ENCODE measurements around the gene POLR3G.

POLR3G gene

DNA sequence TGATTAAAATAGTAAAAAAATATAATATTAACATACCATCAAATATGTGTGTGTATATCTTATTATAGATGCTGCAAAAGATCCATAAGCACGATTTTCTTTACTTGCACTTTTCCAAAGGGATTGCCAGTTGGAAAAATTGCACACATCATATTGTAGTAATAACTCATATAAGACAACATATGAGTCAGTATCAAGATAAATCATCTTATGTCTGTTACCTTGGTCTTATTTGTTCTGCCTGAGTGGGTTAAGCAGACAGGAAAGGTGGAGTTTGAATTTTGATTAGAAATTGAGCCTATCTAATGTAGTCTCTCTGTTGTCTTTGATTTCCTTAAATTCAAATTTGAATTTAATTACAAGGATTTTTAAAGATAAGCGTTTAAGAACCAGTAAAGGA lies 30.1 kb downstream of the POLR3G start:
- DNase-seq: no peak

DNA sequence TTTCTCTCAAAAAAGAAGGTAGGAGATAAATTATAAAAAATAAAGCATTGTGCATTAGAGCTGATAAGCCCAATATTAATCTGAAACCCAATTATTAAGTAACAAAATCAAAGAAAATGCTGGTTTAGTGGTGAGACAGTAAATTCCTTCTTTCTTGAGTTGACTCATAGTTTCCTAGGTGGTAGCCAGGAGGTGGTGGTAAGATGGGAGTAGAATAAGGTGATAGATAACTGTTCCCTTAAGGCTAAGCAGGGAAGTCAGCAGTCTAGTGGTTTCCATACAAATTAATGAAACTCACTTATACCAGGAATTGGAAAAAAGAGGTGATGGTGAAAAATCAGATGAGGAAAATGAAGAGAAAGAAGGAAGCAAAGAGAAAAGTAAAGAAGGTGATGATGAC lies 31.6 kb downstream of the POLR3G start:
- DNase-seq: no peak

DNA sequence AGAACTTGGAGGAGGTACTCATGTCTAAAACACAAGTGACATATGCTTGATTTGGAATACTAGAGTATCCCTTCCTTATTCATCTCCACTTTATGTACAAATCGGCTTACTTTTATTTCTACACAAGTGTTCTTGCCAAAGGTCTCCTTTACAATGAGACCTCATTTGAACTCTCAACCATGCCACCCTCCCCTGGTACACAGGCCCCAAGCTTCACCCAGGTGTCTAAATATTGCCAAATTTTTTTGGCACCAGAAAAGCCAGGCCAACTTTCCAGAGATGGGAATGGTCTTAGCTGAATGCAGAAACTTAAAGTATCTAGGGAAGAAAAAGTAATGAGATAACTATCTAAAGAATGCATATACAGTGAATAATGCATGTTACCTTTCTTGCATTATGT lies 35.8 kb downstream of the POLR3G start:
- DNase-seq: no peak

DNA sequence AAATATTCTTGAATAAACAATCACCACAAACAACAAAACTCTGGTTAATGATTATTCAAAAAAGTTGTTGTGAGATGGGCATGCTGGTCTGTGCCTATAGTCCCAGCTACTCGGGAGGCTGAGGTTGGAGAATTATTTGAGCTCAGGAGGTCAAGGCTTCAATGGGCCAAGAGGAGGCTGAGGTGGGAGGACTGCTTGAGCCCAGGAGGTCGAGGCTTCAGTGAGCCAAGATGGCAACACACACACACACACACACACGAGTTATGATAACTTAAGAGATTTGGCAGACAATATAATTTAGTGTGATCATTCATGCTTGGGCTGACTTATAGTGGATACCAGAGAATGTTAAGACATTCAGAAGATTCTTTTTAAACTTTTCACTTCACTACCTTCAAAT lies 39.9 kb downstream of the POLR3G start:
- DNase-seq: no peak

DNA sequence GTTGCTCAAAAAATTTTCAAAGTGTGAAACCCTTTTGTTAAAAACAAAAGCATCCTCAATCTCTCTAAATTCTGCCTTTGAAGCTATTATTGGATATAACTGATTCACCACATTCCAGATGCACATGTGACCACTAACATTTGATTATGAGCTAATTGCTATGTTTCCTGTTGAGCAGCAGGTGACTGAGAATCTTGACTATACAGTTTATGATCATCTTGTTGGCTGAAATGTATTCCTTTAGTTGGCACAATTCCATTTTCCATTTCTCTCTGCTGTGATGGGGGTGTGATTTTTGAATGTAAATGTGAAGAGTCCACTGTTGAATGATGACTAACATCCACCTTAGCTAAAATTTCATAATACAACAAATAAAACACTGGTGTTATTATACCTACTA lies 44.0 kb downstream of the POLR3G start:
- DNase-seq: no peak

DNA sequence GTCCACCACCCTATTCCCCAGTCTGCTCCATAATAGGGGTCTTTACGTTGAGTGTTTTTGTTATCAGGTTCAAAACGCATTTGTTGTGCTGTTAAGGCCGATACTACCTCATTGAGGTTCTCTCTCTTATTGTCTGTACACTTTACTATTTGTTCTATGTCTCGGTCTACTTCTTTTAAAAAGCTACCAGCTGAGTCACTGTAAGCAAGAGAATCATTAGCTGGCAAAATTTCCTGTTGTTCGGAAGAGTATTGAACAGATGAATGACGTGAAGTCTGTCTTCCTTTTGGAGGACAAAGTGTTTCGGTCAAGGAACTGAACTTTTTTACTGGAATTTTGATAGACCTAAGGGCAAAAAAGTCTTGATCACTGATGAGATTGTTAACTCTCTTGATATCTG lies 44.4 kb downstream of the POLR3G start:
- DNase-seq: no peak

DNA sequence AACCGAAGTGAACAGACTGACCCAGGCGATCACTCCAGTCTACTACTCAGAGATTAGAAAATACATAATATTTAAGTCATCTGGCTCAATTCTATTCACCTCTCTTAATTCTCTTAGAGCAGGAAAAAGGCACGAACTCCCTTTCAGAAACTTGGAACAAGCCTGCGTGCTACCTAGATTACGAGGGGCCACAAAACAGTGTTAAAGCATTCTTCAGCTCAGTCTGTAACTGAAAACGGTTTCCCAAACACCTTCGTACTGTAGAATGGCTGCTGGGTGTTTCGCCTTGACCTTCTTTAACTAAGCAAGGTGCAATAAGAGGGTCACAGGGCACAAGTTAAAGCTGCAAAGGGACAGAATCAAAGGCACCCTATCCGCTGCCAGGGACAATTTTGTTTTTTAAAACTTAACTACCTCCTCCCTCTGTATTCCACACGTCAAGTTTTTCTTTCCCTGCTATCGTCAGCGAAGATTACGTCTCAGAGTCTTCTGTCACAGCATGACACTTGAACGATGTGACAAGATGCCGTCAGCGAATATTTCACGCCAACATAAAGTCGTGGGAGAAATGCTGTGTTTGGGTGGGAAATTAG lies 54.0 kb downstream of the POLR3G start:
- peak; percentile 8 for DNase-seq

DNA sequence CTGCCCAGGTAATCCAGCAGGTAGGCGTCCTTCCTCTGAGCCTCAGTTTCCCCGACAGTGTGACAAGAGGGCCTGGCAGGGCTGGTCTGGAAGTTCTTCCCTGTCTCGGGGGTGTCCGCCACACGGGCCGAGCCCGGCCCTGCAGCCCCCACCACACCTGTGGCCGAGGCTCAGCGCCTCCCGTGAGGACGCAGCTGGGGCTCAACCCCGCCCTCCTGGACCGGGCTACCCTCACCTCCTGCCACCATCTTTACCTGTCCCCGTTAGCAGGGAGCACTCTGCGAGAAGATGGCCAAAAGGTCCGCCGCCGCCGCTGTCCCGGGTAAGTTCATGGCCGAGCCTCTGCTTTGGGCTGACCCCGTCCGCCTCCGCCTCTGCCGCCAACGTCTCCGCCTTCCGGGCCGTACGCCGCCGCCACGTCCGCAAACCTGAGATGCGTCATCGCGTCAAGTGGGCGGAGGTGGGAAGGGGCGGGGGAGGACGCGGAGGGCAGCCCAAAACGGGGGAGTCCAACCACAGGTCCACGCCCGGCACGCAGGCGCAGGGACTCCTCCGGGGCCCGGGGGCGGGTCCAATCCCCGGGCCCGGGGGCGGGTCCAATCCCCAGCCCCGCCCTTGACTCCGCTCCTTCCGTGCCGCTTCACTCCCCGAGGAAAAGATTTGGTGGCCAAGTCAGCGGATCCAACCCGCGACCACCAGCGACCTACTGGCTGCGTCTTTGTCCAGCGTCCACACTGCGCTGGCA lies 54.7 kb downstream of the POLR3G start, which contains the start of gene LYSMD3:
LYSMD3 (minus strand) TSS at position 391 of the 745 bp plus-strand sequence. CDS start 4,295 bp downstream, outside the sequence.
- peak; percentile 60 for DNase-seq

DNA sequence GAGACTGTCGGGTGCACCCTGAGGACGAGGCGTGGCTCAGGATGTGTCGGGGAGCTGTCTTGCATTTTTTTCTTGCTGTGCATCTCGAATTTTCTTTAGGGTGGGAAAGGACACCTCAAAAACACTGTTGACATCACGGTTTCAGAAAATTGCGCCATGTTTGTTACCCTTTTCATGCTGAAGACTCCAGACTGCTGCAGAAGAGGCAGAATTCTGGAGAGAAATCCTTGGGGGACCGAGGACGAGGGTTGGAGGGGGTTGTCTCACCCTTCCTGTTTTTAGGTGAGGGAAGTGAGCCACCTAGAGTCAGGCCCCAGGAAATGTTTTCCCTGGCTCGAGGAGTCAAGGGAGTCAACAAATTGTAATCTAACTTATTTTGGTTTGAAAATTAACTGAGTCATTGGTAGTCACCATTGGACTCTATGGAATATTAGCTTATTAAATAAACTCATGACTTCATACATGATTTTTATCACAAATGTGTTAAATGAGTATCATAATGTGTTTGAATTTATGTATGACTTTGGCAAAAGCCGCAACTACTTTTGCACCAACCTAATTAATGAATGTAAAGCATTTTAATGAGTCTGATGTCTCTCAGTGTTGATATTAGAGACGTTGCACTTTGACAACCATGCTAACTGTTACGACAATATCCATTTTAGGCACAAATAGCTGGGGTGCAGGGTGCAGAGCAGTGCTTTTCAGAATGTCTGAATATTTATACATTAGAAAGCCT lies 55.4 kb downstream of the POLR3G start:
- DNase-seq: peak; percentile 42

DNA sequence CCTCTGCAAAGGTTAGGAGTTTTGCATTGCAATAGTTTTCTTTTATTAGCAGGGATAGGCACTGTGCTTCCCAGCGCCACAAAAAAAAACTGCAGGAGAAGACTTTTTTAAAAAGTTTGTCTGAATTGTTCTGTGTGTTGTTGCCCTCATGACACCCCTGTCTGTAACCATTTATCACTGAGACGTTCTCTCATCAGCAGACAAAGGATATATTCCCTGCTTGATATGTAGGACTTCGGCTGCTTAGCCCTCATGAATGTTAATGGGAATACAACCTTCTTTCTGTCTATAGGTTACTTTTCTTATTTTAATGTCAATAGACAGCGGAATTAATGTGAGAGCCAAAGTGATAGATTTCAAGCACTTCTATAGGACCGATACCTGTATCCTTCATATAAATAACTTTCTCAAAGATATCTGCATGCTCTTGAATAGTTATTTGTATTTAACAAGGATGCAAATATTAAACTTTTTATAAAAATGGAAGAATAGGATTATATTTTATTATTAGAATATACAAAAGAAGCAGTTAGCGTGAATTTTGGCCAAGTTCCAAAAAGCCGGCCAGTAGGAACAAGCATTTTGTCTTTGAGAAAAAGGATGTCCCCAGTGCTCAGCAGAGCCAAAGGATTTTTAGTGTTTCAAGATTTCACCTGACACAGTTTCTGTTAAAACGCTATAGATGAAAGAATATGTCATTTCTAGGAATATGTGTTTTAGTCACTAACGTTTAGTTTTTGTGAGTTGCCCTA lies 56.2 kb downstream of the POLR3G start:
- DNase-seq: no peak

DNA sequence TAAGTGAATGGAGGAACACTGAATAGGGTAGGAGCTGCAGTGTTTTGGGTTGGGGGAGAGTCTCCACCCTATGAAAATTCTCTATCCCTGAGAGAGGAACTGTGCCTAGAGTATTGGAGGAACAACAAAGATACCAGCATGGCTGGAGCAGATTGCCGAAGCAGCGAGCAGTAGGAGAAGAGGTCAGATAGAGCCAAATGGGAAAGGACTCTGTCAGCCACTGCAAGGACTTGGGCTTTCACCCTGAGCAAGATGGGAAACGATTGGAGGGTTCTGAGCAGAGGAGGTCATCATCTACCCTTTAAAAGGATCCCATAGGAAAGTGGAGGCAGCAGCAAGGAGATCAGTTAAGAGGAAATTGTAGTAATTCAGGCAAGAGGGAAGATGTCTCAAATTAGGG lies 59.1 kb downstream of the POLR3G start:
- no peak for DNase-seq

DNA sequence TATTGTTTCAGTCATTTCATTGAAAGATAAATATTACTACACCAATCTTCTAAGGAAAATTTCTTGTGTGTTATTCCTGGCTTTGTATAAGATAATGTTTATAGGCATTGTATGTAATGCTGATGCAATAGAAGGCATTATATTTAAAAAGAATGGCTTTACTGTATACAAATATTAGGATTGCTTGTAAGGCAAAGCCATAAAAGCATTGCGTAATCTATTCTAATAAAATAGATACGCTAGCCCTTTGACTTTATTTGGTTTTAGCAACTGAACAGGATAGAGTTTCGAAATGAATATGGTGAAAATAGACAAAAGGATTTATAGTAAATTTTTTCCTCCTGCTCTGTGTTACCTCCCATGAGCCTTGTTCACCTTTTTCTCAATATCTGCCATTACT lies 60.3 kb downstream of the POLR3G start:
- DNase-seq: no peak

DNA sequence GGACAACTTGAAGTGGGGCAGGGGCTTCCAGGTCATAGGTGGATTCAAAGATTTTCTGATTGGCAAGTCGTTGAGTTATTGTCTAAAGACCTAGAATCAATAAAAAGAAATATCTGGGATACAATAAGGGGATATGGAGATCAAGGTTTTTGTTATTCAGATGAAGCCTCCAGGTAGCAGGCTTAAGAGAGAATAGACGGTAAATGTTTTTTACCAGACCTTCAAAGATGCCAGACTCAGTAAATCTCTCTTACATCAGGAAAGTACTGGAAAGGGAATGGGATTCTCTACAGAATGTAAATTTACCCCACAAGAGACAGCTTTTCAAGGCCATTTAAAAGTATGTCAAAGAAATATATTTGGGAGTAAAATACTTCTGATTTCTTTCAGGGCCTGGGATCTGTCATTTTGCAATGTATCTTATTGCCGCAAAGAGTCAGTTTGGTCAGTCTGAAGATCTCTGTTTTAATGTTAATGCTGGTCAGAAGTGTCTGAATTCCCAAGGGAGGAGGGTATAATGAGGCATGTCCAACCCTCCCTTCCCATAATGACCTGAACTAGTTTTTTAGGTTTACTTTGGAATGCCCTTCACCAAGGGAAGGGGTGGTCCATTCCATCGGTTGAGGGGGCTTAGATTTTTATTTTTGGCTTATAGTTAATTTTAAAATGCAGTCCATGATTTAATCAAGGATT lies 68.3 kb downstream of the POLR3G start:
- DNase-seq: no peak

DNA sequence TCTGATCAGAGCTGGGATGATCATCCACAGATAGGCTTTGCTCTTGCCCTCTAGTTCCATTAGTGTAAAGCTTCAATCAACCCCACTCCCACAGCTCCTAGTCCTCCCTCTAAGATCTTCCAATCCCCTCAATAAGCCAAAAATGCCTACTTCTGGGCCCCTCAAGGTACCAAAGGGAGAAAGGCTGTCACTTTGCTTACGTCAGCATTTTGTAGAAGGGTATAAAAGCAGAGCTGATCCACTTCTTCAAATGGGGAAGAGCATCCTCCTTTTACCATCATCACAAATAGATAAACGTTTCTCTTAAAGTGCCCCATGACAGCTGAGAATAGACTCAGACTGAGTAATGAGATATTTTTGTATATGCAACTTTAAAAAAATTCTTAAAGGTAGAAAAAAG lies 70.8 kb downstream of the POLR3G start:
- no peak for DNase-seq

DNA sequence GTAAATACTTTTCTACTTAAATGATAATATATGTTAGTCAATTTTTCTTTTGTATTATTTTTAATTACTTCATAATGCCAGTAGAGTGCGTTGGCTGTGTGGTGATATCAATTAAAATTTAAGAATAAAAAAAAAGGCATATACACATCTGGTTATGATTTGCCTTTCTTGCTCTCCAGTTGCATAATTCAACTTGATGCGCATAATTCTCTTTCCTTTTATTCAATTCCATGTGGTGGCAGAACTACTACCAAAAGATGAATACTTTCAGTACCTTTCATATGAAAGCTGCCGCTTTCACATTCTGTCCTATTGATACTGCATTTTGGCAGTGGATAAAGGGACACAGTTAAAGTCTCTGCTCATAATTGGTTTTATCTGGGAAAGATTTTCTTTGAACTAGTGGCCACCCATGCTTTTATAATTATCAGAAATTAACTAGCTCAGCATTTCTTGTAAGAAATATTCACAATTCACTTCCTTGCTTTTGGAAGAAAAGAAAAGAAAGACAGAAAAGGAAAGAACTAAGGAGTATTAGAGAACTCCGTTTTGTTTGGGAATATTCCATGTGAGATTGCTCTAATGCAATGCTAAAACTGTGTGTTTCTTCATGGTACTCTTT lies 71.7 kb downstream of the POLR3G start:
- no peak for DNase-seq

DNA sequence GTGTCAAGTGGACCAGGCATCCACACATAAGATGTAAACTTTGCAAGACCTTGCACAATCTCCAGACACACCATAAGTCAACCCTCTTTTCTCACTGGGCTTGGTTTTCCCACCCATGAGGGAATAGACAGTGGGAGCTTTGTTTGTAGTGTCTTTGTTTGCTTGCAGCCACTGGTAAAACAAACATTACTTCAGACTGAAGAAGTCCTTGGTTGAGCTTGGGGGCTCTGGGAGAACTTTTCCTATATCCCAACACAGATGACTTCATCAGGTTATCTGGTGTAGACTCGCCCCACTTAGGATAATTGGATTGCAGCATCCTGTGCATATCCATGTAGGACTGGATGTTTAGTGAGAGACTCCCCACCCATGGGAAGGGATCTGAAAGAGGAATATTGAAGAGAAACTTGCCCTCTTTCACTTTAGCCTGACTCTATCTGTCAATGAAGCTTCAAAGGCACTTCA lies 72.4 kb downstream of the POLR3G start:
- DNase-seq: peak; percentile 9

DNA sequence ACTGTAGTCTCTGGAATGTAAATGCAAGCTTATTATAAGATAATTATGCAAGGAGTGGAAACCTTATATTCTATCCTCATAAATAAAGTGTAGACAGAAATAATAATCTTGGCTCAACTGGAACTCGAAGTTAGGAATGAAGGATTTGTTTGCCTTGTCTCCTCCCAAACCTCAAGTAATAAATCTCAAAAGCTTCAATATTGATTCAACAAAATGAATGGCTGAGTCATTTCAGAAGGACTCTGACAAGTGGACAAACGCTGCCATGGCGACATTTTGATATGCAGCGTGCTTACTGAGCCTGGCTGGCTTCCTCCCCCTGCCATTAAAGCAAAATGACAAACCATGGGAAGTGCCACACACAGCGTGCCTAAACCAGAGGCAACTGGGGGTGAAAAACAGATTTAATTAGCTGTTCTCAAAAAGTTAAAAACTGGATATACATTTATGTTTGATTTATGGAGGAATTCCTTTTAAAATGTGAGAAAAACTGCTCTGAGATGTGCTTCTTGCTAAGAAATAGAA lies 73.5 kb downstream of the POLR3G start:
- peak; percentile 58 for DNase-seq

DNA sequence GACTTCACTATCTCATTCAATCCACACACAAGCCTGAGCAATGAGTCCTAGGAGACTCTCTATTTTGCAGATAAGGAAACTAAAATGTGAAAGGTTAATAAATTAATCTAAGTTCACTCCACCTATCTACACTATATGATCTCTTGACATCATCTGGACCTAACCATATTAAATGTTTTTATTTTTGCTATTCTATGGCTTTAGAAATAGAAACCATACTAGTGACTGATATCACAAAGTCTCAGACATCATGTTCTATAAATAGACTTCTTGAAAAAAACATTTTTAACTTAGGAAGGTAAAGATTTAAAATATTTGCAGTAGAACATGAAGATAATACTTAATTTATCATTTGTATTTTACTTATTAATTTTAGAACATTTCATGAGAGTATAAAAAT lies 74.6 kb downstream of the POLR3G start:
- no peak for DNase-seq

DNA sequence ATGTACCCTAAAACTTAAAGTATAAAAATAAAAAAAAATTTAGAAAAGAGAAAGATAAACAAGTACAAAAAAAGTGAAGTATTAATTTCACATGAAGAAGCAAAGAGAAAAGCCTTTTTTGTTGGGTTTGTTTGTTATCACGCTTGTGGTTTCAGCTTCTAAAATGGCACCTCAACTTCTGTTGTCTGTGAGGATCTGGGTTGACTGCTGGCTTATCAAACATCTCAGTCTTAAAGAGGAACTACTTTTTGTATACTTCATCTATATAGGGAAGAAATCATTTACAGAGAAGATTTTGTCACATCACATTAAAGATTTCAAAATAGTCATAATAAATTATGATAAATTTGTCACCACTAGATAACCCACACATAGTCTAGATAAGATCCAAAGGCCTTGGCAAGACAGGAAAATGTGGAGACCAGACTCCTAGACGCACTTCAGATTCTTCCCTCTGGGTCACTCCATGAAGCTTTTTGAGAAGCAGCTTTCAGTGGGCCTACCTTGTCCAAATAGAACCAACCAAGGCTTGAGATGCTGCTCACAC lies 75.1 kb downstream of the POLR3G start:
- DNase-seq: no peak

DNA sequence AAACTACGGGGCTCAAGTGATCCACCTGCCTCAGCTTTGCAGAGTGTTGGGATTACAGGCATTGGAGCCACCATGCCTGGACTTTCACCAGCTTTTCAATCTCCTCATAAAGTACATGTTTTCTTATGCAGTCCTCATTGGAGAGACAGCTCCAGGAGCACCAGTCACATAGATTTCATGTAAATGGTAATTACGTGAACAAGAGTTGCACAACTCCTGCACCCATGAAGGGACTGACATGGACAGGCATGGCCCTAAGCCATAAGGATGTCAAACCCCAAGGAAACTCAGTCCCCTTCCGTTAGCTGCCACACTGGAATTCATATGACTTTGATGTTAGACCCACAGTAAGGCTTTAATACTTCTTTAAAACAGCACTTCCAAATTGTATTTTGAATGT lies 76.3 kb downstream of the POLR3G start:
- no peak for DNase-seq

DNA sequence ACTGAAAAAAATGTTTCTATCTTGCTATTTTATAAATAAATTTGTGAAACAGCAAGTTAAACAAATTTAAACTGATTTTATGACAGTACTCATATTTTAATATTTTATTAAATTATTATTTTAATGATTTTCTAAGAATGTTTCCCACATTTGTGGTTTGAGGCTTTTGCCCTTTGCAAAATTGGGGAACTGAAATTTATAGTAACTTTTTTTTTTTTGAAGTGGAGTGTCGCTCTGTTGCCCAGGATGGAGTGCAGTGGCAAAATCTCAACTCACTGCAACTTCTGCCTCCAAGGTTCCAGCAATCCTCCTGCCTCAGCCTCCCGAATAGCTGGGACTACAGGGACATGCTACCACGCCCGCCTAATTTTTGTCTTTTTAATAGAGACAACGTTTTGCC lies 76.7 kb downstream of the POLR3G start:
- DNase-seq: no peak

DNA sequence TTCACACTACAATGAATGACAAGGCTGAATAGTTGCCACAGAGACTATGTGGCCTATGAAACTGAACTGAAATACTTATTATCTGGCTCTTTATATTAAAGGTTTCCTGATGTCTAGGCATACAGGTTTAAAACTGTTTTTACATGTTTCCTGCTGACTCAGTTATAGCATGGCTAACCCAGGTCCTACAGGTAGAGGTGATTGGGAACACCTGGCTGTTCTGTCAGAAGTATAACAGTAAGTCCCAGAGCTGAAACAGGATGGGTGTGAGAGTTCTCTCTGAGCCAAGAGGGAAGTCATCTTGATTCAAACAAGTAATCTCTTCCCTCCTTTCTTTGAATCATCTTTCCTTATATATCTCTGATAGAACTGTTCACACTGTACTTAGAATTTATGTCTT lies 79.0 kb downstream of the POLR3G start:
- no peak for DNase-seq
